Activated naive CD8-positive, alpha-beta T cell treated with anti-CD3 and anti-CD28 coated beads, Interleukin-2, amount 50 U/mL, for 16 hours (primary cell): Measurements from ENCODE around the gene COL6A3.

Source experiments
- DNase-seq: peaks from one replicate; pipeline ENCODE4 v3.0.0-alpha.2; 2020; ENCODE audit warnings: low read depth, low spot score

Gene COL6A3, protein sequence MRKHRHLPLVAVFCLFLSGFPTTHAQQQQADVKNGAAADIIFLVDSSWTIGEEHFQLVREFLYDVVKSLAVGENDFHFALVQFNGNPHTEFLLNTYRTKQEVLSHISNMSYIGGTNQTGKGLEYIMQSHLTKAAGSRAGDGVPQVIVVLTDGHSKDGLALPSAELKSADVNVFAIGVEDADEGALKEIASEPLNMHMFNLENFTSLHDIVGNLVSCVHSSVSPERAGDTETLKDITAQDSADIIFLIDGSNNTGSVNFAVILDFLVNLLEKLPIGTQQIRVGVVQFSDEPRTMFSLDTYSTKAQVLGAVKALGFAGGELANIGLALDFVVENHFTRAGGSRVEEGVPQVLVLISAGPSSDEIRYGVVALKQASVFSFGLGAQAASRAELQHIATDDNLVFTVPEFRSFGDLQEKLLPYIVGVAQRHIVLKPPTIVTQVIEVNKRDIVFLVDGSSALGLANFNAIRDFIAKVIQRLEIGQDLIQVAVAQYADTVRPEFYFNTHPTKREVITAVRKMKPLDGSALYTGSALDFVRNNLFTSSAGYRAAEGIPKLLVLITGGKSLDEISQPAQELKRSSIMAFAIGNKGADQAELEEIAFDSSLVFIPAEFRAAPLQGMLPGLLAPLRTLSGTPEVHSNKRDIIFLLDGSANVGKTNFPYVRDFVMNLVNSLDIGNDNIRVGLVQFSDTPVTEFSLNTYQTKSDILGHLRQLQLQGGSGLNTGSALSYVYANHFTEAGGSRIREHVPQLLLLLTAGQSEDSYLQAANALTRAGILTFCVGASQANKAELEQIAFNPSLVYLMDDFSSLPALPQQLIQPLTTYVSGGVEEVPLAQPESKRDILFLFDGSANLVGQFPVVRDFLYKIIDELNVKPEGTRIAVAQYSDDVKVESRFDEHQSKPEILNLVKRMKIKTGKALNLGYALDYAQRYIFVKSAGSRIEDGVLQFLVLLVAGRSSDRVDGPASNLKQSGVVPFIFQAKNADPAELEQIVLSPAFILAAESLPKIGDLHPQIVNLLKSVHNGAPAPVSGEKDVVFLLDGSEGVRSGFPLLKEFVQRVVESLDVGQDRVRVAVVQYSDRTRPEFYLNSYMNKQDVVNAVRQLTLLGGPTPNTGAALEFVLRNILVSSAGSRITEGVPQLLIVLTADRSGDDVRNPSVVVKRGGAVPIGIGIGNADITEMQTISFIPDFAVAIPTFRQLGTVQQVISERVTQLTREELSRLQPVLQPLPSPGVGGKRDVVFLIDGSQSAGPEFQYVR (N-terminal part only)

DNA sequence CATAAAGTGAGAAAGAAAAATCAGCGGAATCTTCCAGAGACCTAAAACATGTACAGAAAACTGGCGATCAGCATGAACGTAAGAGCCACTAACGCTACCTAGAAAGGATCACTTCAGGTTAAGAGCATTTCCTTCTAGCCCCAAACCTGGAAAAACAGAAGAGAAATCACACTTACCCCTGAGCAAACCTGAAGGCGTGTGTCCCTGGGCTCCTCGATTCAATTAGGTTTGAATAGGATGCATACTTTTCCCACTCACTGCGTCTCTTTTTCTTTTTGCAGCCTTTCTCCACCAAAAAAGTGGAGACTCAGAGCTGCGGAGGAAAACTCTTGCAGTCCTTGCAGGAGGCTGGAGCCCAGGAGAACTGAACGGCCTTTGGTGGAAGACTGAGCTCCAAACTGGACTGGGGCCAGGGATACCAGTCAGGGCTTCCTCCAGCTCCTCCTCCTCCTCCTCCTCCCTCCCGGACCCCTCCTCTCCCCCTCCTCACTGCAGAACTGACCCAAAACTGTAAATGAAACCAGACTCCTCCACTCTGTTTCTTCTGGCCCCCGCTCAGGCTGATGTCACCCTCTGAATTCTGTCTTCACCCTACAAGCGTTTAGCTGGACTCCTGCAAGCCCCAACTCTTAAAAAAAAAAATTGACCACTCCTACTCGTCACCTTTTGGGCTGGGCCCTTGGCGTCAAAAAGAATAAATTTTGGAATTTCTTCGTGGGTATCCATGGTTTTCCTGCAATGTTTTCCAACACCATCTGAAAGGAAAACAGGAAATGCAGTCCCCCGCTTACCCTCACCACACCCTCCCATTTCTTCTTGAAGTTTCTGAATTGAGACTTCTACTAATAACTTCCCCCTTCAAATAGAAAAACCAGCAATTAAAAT lies at the start of gene COL6A3:
Gene COL6A3, minus strand, starts transcription at position 388 of the 885 bp plus-strand sequence. CDS start 17,347 bp downstream, outside the sequence.
- DNase-seq = no peak

DNA sequence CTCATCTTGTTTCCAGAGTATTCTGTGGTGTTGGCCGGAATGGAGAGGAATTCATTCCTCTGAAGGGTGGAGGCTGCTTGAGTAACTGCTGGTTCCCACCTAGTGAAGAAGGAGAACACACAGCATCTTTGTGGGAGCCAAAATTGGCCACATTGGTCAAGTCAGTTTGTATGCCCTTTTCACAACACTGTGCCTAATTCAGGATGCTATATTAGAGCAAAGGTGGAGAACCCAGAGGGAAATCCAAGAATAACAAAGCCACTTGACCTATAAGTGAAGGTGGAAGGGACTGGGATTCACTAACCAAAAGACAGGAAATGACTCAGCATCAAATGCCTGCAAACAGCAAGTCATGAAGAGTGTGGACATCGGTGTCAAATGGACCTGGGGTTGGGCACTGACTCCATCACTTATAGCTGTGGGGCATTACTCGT lies 45.8 kb upstream of the COL6A3 start:
- DNase-seq = no peak

DNA sequence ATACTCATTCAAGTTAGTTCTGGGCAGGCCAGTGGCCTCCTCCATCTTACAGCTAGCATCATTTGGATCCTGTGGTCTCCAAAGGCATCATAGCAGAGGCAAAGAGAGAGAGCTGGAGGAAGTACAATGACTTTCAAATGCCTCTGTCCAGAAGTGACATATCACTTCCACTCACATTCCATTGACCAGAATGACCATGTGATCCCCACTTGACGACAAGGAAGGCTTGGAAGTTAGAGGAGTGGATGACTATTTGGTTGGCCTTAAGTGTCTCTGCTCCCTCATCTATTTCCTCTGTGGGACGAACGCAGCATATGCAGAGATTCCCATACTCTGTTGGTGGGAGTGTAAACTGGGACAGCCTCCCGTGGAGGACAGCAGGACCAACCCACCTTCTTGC lies 45.3 kb upstream of the COL6A3 start:
- no peak for DNase-seq

DNA sequence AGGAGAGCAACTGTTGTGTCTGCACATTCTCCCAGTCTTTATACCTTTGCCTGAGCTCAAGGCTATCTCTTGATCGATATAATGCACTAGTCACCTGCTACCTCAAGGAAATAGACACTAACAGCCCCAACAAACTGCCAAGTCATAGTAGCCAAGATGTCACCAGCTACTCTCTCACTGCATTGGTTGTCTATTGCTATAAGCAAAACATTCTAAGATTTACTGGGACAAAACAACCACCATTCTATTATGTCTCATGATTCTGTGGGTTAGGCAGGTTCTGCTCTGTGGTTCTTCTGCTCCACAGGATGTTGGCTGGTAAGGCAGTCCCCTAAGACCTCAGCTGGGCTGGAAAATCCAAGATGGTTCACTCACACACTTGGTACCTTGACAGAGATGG lies 44.6 kb upstream of the COL6A3 start:
- DNase-seq = no peak

DNA sequence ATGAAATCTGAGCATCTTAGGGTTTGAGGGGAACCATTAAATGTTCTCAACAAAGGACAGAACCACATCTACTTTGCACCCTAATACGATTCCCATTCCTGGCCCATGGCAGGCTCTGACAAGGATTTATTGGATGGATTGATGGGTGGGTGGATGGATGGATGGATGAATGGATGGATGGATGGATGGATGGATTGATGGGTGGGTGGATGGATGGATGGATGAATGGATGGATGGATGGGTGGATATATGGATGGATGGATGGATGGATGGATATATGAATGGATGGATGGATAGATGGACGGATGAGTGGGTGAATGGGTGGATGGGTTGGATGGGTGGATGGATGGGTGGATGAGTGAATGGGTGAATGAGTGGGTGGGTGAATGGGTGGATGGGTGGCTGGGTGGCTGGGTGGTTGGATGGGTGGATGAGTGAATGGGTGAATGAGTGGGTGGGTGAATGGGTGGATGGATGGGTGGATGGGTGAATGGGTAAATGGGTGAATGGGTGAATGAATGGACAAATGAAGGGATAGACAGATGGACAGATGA lies 43.5 kb upstream of the COL6A3 start:
- DNase-seq = no peak

DNA sequence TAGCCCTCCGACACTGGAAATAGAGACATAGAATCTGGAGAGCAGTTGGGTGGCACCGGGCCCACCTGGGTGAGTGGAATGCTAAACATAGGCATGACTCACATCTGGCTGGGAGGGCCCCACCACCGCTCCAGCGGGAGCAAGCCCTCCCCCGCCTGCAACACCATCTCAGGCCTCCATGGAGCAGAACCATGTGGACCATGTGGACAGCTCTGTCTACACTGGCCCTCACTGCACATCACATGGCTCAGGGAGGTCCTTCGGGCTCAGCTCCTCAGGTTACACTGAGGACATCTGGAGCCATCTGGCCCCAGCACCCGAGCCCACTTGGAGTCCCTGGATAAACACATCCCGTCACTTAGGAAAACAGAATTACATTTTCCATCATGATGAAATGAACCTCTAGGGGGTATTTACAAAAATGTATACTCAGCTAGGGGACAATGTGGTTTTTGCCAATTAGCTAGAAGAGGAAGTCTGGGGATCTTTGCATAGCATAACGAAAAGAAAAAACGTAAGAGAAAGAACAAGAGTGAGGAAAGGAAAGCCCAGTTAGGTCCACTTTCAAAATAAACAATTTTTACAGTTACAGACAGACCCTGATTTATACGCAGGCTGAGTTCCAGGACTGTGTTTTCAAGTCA lies 42.4 kb upstream of the COL6A3 start:
- DNase-seq = no peak

DNA sequence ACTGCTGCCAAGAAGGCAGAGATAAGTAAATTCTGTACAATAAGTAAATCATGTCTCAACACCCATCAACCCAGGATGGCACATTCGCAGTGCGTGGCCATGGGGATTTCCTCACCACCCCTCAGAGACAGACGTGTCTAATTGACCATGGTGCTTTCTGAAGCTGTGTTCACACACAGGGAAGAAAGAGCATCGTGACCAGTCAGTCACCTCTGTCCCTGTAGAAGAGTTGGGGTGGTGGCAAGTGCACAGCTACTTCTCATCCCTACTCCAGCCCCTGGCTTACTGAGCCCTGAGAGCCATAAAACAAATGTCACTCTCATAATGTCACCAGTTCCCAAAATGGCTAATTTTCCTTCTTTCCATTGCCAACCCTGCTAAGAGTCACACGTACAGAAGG lies 41.8 kb upstream of the COL6A3 start:
- no peak for DNase-seq

DNA sequence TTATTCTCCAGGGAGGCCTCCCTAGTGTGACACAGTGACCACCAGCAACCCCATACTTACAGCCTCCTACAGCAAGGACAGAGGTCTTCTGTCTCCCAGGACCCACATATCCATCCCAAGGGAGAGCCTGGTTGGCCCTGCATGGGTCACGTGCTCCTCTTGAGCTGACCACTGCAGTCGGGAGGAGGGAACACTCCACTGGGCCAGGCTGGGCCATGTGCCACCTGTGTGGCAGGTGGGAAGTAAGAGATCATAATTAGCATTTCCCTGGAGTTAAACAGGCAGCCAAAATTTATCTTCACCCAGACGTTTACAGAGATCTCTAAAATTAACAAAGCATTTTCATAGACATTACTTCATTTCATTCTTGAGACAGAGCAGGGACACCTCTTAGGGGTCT lies 39.7 kb upstream of the COL6A3 start:
- no peak for DNase-seq

DNA sequence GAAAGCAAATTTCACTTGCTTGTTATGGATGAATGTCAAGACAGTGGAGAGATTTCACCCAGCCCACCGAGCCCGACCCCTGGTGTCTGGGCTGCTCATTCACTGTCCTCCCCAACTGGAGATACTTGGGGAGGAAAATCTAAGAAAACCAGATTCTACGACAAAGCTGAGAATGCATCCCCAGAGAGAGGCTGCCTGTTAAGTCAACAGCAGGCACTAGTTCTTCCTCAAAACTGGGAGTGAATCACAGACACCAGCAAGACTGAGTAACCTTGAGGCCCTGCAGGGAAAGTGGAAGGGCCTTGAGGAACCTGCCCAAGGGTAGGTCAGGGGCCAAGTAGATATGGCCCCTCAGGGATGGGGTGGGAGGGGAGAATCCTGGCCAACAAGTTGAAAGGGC lies 38.9 kb upstream of the COL6A3 start:
- no peak for DNase-seq

DNA sequence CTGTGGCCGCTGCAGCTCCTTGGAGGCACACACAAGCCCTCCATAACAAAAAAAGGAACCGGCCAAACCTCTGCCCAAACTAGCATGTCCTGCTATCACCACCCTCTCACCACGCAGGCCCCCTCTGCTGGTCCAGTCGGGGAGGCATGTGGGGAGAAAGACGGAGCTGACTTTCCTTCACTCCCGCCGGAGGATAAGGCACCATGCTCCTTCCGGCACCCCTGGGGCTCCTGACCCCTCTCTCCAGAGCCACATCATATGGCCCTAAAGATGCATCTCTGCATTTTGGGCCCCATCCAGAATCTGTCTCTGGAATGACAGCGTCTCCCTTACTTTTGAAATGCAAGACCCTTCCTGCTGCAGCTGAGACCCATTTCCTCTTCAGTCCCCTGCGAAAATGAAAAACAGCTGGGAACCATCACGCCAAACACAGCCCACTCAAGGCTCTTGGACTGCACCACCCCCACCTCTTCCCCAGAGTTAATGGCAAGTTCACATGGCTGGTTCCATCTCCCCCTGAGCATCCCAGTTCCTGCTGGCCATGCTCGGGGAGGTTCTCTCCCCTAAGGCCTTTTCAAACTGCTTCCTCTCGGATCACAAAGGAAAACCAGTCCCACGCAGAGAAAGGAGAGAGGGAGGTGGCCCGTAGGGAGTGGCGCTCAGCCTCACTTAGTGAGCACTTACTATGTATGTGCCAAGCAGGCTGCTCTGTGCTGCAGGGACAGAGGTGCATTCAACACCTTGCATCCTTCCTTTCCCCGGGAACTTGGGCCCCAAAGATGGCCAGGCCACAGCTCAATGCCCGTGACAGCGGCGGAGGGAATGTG lies 37.9 kb upstream of the COL6A3 start:
- DNase-seq = no peak

DNA sequence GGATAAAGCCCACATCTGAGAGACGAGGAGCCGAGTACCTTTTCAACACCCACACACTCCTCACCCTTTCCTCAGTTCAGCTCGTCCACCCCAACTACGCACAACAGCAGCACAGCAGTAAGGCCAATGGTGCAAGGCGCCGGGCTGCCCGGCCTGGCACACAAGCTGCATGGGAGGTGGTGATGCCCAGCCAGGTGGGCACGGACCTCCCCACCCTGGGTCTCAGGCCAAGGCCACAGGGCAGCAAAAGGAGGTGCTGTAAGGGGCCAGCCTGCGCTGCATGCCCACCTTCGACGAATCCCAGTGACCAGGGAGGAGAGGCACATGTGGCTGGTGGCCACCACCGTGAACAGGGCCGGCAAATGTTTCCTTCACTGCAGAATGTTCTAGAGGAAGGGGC lies 36.6 kb upstream of the COL6A3 start:
- DNase-seq = no peak

DNA sequence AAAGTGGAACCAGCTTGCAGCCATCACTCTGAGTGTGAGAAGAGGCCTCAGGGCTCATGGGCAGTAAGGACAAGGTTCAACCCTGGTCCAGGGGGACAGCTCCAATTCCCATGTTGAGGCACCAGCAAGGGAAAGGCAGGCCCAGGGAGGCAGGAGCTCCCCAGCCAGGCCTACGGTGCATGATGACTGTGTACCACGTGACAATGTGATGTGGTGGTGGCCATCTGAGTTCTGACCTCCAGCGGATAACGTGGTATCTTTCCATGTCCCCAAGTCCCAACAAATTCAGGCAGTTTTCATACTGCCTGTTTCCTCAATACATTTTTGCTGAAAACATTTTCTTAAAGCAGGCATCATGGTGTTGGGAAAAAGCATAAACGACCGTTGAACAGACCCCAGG lies 36.1 kb upstream of the COL6A3 start:
- DNase-seq = no peak

DNA sequence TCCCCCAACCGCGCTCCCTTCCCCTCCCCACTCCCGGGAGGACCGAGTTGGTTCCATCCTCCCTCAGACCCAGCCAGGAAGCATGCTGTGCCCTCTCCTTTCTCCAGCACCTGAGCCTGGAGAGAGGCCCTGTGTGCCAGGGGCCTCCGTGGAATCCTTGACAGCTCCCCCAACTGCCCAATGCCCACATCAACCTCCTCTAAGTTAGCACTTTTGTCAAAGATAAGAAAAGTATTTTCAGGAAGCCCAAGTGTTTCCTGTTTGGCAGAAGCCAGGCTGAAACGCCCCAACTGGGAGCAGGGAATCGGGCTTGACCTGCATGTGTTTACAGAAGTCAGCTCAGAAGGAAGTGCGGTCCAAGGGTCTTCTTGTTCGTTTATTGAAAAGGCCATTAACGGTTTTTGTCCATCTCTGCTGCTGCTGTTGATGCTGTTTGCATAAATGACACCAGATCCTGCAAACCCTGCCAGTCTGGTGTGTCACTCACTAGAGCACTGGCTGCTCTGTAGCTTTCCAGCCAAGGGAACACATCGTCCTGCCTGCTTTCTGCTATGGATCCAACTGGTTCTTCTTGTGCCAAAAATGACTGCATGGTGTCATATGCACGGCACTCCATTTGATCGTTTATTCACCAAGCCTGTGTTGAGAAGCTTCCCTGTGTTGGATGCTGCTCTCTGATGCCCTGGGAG lies 35.4 kb upstream of the COL6A3 start:
- no peak for DNase-seq

DNA sequence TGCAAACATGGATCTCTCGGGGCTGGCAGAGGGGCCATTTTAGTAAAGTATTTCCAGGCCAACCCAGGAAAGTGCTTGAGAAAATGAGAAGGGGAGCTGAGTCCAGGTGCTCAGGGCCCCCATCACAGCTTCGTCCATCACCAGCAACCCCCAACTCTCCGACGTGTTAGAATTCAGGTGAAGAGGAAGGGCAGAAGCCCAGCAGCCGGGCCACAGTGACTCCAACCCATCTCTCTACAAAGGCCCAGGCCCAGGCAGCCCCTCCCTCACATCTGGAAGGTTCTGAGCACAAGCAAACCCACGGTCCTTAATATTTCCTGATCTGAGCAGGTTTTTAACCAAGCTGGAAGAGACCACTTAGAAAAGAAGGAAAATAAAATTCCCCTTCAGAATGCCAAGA lies 34.7 kb upstream of the COL6A3 start:
- DNase-seq = no peak

DNA sequence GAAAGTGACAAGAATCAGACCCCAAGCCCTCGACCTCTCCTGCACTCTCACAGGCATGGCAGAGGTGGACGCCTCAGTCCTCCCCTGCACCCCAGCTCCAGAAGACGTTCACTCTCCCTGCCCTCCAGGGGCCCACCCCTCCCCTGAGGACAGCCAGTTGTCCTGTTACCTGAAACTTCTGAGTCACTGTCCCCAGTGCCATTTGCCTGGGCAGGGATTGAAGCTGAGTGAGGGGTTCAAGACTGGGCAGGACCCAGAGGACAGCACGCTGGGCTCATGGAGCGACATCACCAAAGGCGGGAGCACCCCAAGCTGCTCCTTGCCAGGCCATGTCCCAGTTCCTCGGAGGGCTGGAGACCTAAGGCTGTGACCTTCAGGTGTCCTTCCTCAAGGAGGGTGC lies 34.2 kb upstream of the COL6A3 start:
- DNase-seq = no peak

DNA sequence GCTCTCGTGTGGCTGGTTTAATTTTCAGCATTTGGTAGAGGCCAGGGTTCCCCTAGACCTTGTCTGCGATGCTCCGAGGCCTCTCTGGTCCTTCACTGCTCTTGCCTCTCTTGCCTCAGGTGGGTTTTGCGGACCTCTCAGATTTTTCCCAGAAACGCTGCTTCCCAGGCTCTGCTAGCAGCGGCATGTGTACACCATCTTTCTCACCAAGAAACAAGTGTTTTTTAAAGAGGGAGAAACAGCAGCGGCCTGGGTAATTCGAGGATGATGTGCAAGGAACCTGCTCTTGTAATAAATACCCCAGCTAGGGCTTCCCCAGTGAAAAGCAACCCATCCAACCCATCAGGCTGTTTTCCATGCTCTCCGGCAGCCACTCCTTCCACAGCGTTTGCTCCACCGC lies 33.5 kb upstream of the COL6A3 start:
- no peak for DNase-seq

DNA sequence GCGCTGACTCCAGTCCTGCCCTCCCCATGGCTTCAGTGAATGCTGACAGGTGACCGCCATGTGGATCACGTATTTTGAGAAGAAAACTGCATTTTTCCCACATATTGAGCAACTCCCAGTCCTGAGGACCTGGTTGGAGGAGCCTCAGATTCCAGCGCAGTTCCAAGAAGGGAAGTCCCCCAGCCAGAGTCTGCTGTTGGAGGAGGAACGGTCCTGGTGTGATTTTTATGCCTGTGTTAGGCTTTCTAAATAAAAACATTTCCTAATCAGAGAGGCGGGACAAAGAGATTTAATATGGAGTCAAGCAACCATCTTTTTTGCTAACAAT lies 32.3 kb upstream of the COL6A3 start:
- no peak for DNase-seq

DNA sequence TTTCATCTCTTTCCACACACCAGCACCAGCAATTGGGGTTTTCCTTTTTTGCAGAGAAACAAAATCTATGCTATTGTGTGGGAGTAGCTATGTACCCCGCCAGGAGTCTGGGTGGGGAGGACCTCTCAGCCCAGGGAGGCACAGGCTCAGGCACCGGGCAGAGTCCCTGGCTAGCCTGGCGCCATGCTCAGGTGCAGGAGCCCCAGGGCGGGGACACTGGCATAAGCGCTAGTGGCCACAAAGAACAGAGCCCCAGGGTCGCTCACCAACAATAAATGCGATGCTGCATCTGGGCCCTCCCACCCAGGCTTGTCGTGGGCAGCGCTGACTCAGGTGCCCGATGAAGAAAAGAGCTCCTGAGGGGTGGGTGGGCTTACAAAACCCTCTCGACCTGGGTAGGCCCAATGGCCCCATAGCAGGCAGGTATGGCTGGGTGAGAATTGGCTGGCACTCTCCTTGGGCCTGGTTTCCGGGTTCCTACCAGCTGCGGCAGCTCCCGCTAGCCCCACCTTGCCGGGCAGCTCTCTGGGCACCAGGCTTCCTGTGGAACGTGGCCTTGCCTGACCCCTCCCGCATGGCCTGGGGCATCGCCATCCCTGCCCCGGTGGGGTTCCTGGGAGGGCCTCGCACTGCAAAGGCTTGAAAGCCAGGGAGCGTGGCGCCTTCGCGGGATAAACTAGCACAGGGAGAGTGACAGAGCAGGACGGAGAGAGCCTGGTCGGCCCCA lies 31.8 kb upstream of the COL6A3 start:
- no peak for DNase-seq
